Neural progenitor cell (in vitro differentiated cells): Measurements from ENCODE around the gene FBXO44.

Source experiments
- CTCF ChIP-seq: fragments of 200-600 bp; sonication (generic); IDR thresholded peaks from 2 replicates; pipeline ENCODE4 v1.5.1; 2017; ENCODE audit warnings: antibody characterized with exemption, mild to moderate bottlenecking
- EZH2phosphoT487 ChIP-seq: fragments of 200-600 bp; sonication (generic); IDR thresholded peaks from 2 replicates; pipeline ENCODE4 v1.6.1; 2017; ENCODE audit warnings: antibody characterized with exemption

- no peak for TF ChIP-seq CTCF
- no peak for TF ChIP-seq EZH2phosphoT487
Measured at GRCh38 chr1:11640101-11640500, 14.6 kb upstream of the FBXO44 start.
